HG02642 (cell line): ENCODE data around the gene TSPO2.
"Not testable (repeated sequence)": the region's sequence is repeated elsewhere in the genome, so short reads cannot be mapped to it uniquely, and the experiment has no call there.

Experiments
- ATAC-seq: cut with Tn5 transposase; IDR thresholded peaks from one replicate; pipeline ENCODE4 v1.9.1; 2021; ENCODE audit warnings: mild to moderate bottlenecking; ENCODE audit not compliant: unreplicated experiment, poor library complexity

Gene TSPO2

GRCh38 chr6:41042226-41043055, at the start of gene TSPO2:
Gene TSPO2 (plus strand): TSS chr6:41042467. CDS start chr6:41042986, 519 bp downstream.
- ATAC-seq, result no peak

- ATAC-seq, result no peak
Measured at GRCh38 chr6:40992746-40993145, 49.5 kb upstream of the TSPO2 start.

- ATAC-seq, result no peak
Measured at GRCh38 chr6:40996591-40997233, 45.6 kb upstream of the TSPO2 start.

GRCh38 chr6:40997234-40997957, 44.9 kb upstream of the TSPO2 start:
- ATAC-seq, result no peak

- no peak for ATAC-seq
Measured at GRCh38 chr6:40998661-40999060, 43.6 kb upstream of the TSPO2 start.

- ATAC-seq, result no peak
Measured at GRCh38 chr6:40999569-40999968, 42.7 kb upstream of the TSPO2 start.

- no peak for ATAC-seq
Measured at GRCh38 chr6:41000248-41000647, 42.0 kb upstream of the TSPO2 start.

GRCh38 chr6:41002168-41002567, 40.1 kb upstream of the TSPO2 start:
- ATAC-seq, result no peak

GRCh38 chr6:41006217-41006616, 36.0 kb upstream of the TSPO2 start:
- peak; percentile 50 for ATAC-seq

GRCh38 chr6:41006980-41007379, 35.3 kb upstream of the TSPO2 start:
- not testable (repeated sequence) for ATAC-seq

GRCh38 chr6:41008011-41008410, 34.3 kb upstream of the TSPO2 start:
- no peak for ATAC-seq

GRCh38 chr6:41009669-41010068, 32.6 kb upstream of the TSPO2 start:
- no peak for ATAC-seq

GRCh38 chr6:41011673-41012072, 30.6 kb upstream of the TSPO2 start:
- ATAC-seq, result no peak

- no peak for ATAC-seq
Measured at GRCh38 chr6:41013466-41014153, 28.7 kb upstream of the TSPO2 start.

- no peak for ATAC-seq
Measured at GRCh38 chr6:41014780-41015179, 27.5 kb upstream of the TSPO2 start.

- ATAC-seq, result not testable (repeated sequence)
Measured at GRCh38 chr6:41015860-41016259, 26.4 kb upstream of the TSPO2 start.

GRCh38 chr6:41017663-41018062, 24.6 kb upstream of the TSPO2 start:
- ATAC-seq, result no peak

GRCh38 chr6:41021832-41022231, 20.4 kb upstream of the TSPO2 start:
- no peak for ATAC-seq

- no peak for ATAC-seq
Measured at GRCh38 chr6:41022294-41022693, 20.0 kb upstream of the TSPO2 start.

GRCh38 chr6:41023114-41023513, 19.2 kb upstream of the TSPO2 start:
- no peak for ATAC-seq
